Activated CD4-positive, alpha-beta T cell treated with anti-CD3 and anti-CD28 coated beads, Interleukin-2, amount 10 ng/mL, durations not matched to agents 7 days and 5 days (primary cell): ENCODE results near the gene LRRFIP2. TPM values are rescaled to one million over a fixed set of nuclear protein-coding genes. Genes with fewer than 3 reads are reported as not detected.

Source experiments
- CTCF ChIA-PET: fragments of 350-600 bp; sonication (Branson Sonifier 250); formaldehyde crosslinking; loops from one replicate; lab custom pipeline; 2021; ENCODE audit warnings: antibody characterized with exemption; lab: Charles Lee
- POLR2A ChIA-PET: fragments of 350-600 bp; sonication (Branson Sonifier 250); formaldehyde crosslinking; loops from one replicate; lab custom pipeline; 2021; ENCODE audit warnings: antibody characterized with exemption; lab: Charles Lee
- DNase-seq: peaks from one replicate; pipeline ENCODE4 v3.0.0-alpha.2; 2020
- H3K27ac Mint-ChIP-seq: one replicate; pipeline ENCODE4 v1.8.0; 2021; ENCODE audit warnings: mild to moderate bottlenecking, moderate library complexity, mixed read lengths
- H3K27me3 Mint-ChIP-seq: one replicate; pipeline ENCODE4 v1.8.0; 2021; ENCODE audit warnings: mixed read lengths
- H3K36me3 Mint-ChIP-seq: one replicate; pipeline ENCODE4 v1.8.0; 2021; ENCODE audit warnings: low read depth, mixed read lengths
- H3K4me1 Mint-ChIP-seq: one replicate; pipeline ENCODE4 v1.8.0; 2021; ENCODE audit warnings: mixed read lengths
- H3K4me3 Mint-ChIP-seq: one replicate; pipeline ENCODE4 v1.8.0; 2021; ENCODE audit warnings: mild to moderate bottlenecking, moderate library complexity, mixed read lengths
- H3K9me3 Mint-ChIP-seq: one replicate; pipeline ENCODE4 v1.8.0; 2021; ENCODE audit warnings: mixed read lengths
- total RNA-seq, 2 experiments: library from RNA; stranded (reverse); gene quantifications; one replicate each; pipeline ENCODE4 v1.2.3, GENCODE V29; 2021

The LRRFIP2 gene
- total RNA-seq, 2 experiments from 2014 or later = 27.1 to 30.1 TPM

GRCh38 chr3:37137516-37137915 is 36.9 kb downstream of the LRRFIP2 start:
- ChIA-PET POLR2A (no interaction called here), CTCF (no interaction called here)
- no peak overlapping the region for H3K27ac Mint-ChIP-seq
- peaks cover under 1% of the 10 kb centered on the region for H3K36me3 Mint-ChIP-seq
- no peak for DNase-seq
- no peaks in the 10 kb centered on the region for H3K9me3 Mint-ChIP-seq
- H3K27me3 Mint-ChIP-seq = no peaks in the 10 kb centered on the region
- H3K4me3 Mint-ChIP-seq = no peak overlapping the region
- H3K4me1 Mint-ChIP-seq = no peaks in the 10 kb centered on the region

- H3K27me3 Mint-ChIP-seq = no peaks in the 10 kb centered on the region
- H3K9me3 Mint-ChIP-seq = no peaks in the 10 kb centered on the region
- no peak overlapping the region for H3K4me3 Mint-ChIP-seq
- H3K4me1 Mint-ChIP-seq = no peaks in the 10 kb centered on the region
- no peak overlapping the region for H3K27ac Mint-ChIP-seq
- no peak for DNase-seq
- H3K36me3 Mint-ChIP-seq = no peaks in the 10 kb centered on the region
- ChIA-PET CTCF (no interaction called here), POLR2A (no interaction called here)
Measured at GRCh38 chr3:37136067-37136466, 38.3 kb downstream of the LRRFIP2 start.

- DNase-seq = no peak
- ChIA-PET POLR2A (no interaction called here), CTCF (no interaction called here)
- no peak overlapping the region for H3K4me3 Mint-ChIP-seq
- no peaks in the 10 kb centered on the region for H3K27me3 Mint-ChIP-seq
- H3K4me1 Mint-ChIP-seq = peaks cover under 1% of the 10 kb centered on the region
- no peaks in the 10 kb centered on the region for H3K36me3 Mint-ChIP-seq
- no peaks in the 10 kb centered on the region for H3K9me3 Mint-ChIP-seq
- H3K27ac Mint-ChIP-seq = no peak overlapping the region
Measured at GRCh38 chr3:37135561-37135960, 38.8 kb downstream of the LRRFIP2 start.

GRCh38 chr3:37132334-37132733 is 42.0 kb downstream of the LRRFIP2 start:
- no peaks in the 10 kb centered on the region for H3K9me3 Mint-ChIP-seq
- H3K36me3 Mint-ChIP-seq = peaks cover 2% of the 10 kb centered on the region
- no peaks in the 10 kb centered on the region for H3K27me3 Mint-ChIP-seq
- no peak overlapping the region for H3K27ac Mint-ChIP-seq
- POLR2A ChIA-PET = no interaction called here
- DNase-seq = no peak
- no peak overlapping the region for H3K4me3 Mint-ChIP-seq
- CTCF ChIA-PET = no interaction called here
- H3K4me1 Mint-ChIP-seq = peaks cover 7% of the 10 kb centered on the region

GRCh38 chr3:37131860-37132144 is 42.6 kb downstream of the LRRFIP2 start:
- DNase-seq = no peak
- Mint-ChIP-seq H3K4me3 (no peak overlapping the region), H3K9me3 (no peaks in the 10 kb centered on the region), H3K4me1 (peaks cover 7% of the 10 kb centered on the region), H3K27me3 (no peaks in the 10 kb centered on the region), H3K36me3 (peaks cover 2% of the 10 kb centered on the region), H3K27ac (no peak overlapping the region)
- ChIA-PET CTCF (interaction anchor here (0.6 to 1.3 kb wide), 2 partner anchors 10 to 27 kb away, joined by 3 read pairs; no protein-coding TSS in a partner anchor), POLR2A (no interaction called here)

- Mint-ChIP-seq H3K4me1 (peaks cover 7% of the 10 kb centered on the region), H3K4me3 (no peak overlapping the region), H3K36me3 (peaks cover 2% of the 10 kb centered on the region), H3K9me3 (no peaks in the 10 kb centered on the region), H3K27ac (no peak overlapping the region), H3K27me3 (no peaks in the 10 kb centered on the region)
- DNase-seq = no peak
- POLR2A ChIA-PET = no interaction called here
- CTCF ChIA-PET = interaction anchor here (0.6 to 1.3 kb wide), 2 partner anchors 10 to 27 kb away, joined by 3 read pairs; no protein-coding TSS in a partner anchor
Measured at GRCh38 chr3:37130984-37131859, 43.2 kb downstream of the LRRFIP2 start.

GRCh38 chr3:37130448-37130847 is 43.9 kb downstream of the LRRFIP2 start:
- H3K9me3 Mint-ChIP-seq = no peaks in the 10 kb centered on the region
- ChIA-PET CTCF (interaction anchor here (1.3 kb wide), 1 partner anchor 11 kb away, joined by 3 read pairs; no protein-coding TSS in a partner anchor), POLR2A (no interaction called here)
- H3K4me3 Mint-ChIP-seq = no peak overlapping the region
- no peak for DNase-seq
- no peak overlapping the region for H3K27ac Mint-ChIP-seq
- H3K4me1 Mint-ChIP-seq = peaks cover 7% of the 10 kb centered on the region
- H3K27me3 Mint-ChIP-seq = no peaks in the 10 kb centered on the region
- H3K36me3 Mint-ChIP-seq = peaks cover 2% of the 10 kb centered on the region

GRCh38 chr3:37129871-37130270 is 44.5 kb downstream of the LRRFIP2 start:
- no peak overlapping the region for H3K4me3 Mint-ChIP-seq
- H3K27ac Mint-ChIP-seq = no peak overlapping the region
- no peaks in the 10 kb centered on the region for H3K27me3 Mint-ChIP-seq
- ChIA-PET POLR2A (no interaction called here), CTCF (interaction anchor here (1.3 kb wide), 1 partner anchor 19 kb away, joined by 3 read pairs; no protein-coding TSS in a partner anchor)
- peaks cover 2% of the 10 kb centered on the region for H3K36me3 Mint-ChIP-seq
- H3K9me3 Mint-ChIP-seq = no peaks in the 10 kb centered on the region
- peaks cover 7% of the 10 kb centered on the region for H3K4me1 Mint-ChIP-seq
- no peak for DNase-seq

- CTCF ChIA-PET = interaction anchor here (0.7 kb wide), 1 partner anchor 16 kb away, joined by 3 read pairs; no protein-coding TSS in a partner anchor
- no peaks in the 10 kb centered on the region for H3K27me3 Mint-ChIP-seq
- H3K9me3 Mint-ChIP-seq = no peaks in the 10 kb centered on the region
- no peak overlapping the region for H3K27ac Mint-ChIP-seq
- DNase-seq = no peak
- H3K4me3 Mint-ChIP-seq = no peak overlapping the region
- H3K4me1 Mint-ChIP-seq = peaks cover 7% of the 10 kb centered on the region
- H3K36me3 Mint-ChIP-seq = peaks cover 2% of the 10 kb centered on the region
- POLR2A ChIA-PET = no interaction called here
Measured at GRCh38 chr3:37127340-37127739, 47.0 kb downstream of the LRRFIP2 start.

- no peak for DNase-seq
Measured at GRCh38 chr3:37126856-37127255, 47.5 kb downstream of the LRRFIP2 start.

GRCh38 chr3:37125195-37126073 is 48.9 kb downstream of the LRRFIP2 start:
- H3K4me1 Mint-ChIP-seq = peaks cover 6% of the 10 kb centered on the region
- no peaks in the 10 kb centered on the region for H3K27me3 Mint-ChIP-seq
- H3K4me3 Mint-ChIP-seq = no peak overlapping the region
- CTCF ChIA-PET = no interaction called here
- no peaks in the 10 kb centered on the region for H3K9me3 Mint-ChIP-seq
- no peak for DNase-seq
- H3K27ac Mint-ChIP-seq = no peak overlapping the region
- H3K36me3 Mint-ChIP-seq = peaks cover 6% of the 10 kb centered on the region
- POLR2A ChIA-PET = no interaction called here

More at GRCh38 chr3:37126856-37127255, 47.5 kb downstream of the LRRFIP2 start:
- Mint-ChIP-seq H3K4me1 (peaks cover 7% of the 10 kb centered on the region), H3K27me3 (no peaks in the 10 kb centered on the region), H3K36me3 (peaks cover 6% of the 10 kb centered on the region), H3K4me3 (no peak overlapping the region), H3K27ac (no peak overlapping the region), H3K9me3 (no peaks in the 10 kb centered on the region)
- ChIA-PET POLR2A (no interaction called here), CTCF (no interaction called here)

- Mint-ChIP-seq H3K36me3 (peaks cover 6% of the 10 kb centered on the region), H3K4me1 (no peaks in the 10 kb centered on the region), H3K9me3 (no peaks in the 10 kb centered on the region), H3K27ac (no peak overlapping the region), H3K4me3 (no peak overlapping the region), H3K27me3 (no peaks in the 10 kb centered on the region)
- no peak for DNase-seq
- CTCF ChIA-PET = no interaction called here
- POLR2A ChIA-PET = no interaction called here
Measured at GRCh38 chr3:37124435-37124834, 49.9 kb downstream of the LRRFIP2 start.

GRCh38 chr3:37123292-37123691 is 51.1 kb downstream of the LRRFIP2 start:
- Mint-ChIP-seq H3K27ac (no peak overlapping the region), H3K9me3 (no peaks in the 10 kb centered on the region), H3K4me1 (no peaks in the 10 kb centered on the region), H3K36me3 (peaks cover 4% of the 10 kb centered on the region), H3K27me3 (no peaks in the 10 kb centered on the region), H3K4me3 (no peak overlapping the region)
- CTCF ChIA-PET = no interaction called here
- POLR2A ChIA-PET = no interaction called here
- DNase-seq = no peak
